HG03025 (cell line): ENCODE data around the gene ZDHHC19.
"Not testable (repeated sequence)": the region's sequence is repeated elsewhere in the genome, so short reads cannot be mapped to it uniquely, and the experiment has no call there.

Experiments
- ATAC-seq: cut with Tn5 transposase; IDR thresholded peaks from one replicate; pipeline ENCODE4 v1.9.1; 2021; ENCODE audit warnings: mild to moderate bottlenecking, moderate library complexity; ENCODE audit not compliant: unreplicated experiment, low FRiP score

ZDHHC19 gene, protein sequence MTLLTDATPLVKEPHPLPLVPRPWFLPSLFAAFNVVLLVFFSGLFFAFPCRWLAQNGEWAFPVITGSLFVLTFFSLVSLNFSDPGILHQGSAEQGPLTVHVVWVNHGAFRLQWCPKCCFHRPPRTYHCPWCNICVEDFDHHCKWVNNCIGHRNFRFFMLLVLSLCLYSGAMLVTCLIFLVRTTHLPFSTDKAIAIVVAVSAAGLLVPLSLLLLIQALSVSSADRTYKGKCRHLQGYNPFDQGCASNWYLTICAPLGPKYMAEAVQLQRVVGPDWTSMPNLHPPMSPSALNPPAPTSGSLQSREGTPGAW

DNA sequence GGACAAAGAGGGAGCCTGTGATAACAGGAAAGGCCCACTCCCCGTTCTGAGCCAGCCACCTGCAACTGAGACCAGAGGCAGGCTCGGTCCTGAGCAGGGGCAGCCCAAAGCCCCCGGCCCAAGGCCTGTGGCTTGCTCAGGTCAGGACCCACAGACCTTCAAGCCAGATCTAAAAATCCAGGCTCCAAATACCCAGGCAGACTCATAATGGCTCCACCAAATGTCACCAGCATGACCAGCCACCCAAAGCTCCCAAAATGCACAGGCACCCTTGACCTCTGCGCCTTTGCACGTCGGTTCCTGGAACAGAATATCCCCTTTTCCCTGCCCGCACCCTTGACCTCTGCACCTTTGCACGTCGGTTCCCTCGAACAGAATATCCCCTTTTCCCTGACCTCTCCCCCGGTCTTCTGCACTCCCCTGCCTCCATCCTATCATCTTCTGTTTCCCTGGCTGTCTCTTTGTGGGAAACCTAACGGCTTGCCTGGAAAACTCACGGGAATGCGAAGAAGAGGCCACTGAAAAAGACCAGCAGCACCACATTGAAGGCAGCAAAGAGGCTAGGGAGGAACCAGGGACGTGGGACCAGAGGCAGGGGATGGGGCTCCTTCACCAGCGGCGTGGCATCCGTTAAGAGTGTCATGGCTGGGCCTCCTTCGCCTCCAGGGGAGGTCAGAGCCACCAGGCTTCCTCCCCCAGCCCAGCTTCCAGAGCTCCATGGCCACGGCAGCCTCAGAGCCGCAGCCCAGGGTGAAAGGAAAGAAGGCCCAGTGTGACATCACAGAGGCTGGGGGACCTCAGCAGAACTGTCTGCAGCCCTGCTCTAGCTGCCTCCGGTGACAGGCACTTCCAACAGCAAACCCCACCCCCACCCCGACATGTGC is at the start of gene ZDHHC19:
TSS of gene ZDHHC19 (minus strand) at position 728 of the 884 bp plus-strand sequence. CDS start at position 643, 85 bp downstream.
- ATAC-seq, result no peak

DNA sequence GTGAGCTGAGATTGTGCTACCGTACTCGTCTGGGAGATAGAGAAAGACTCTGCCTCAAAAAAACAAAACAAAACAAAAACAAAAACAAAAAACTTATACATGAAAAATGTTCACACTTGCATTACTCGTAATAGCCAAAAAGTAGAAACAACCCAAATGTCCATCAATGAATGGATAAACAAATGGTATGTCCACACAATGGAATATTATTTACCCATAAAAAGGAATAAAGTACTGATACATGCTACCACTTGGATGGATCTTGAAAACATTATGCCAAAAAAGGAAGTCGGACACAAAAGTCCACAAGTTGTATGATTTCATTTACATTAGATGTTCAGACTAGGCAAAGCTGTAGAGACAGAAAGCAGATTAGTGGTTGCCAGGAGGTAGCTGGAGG is 49.6 kb upstream of the ZDHHC19 start:
- no peak for ATAC-seq

DNA sequence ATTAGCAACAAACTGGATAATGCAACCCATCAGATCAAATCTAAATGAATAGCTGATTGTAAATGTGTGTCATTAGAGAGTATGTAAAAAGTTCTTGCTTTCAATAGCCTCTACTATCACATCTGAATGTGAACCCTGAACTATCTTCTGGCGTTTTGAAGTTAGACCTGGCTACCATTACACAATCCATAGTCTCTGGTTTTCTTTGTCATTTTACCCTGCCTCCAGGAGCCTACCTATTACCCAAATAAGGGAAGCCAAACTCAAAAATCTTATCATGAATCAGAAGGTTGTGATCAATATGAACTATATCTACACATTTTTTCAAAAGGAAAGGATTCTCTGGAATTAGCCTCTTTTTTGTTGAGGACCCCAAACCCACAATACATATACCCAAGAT is 44.6 kb upstream of the ZDHHC19 start:
- no peak for ATAC-seq

DNA sequence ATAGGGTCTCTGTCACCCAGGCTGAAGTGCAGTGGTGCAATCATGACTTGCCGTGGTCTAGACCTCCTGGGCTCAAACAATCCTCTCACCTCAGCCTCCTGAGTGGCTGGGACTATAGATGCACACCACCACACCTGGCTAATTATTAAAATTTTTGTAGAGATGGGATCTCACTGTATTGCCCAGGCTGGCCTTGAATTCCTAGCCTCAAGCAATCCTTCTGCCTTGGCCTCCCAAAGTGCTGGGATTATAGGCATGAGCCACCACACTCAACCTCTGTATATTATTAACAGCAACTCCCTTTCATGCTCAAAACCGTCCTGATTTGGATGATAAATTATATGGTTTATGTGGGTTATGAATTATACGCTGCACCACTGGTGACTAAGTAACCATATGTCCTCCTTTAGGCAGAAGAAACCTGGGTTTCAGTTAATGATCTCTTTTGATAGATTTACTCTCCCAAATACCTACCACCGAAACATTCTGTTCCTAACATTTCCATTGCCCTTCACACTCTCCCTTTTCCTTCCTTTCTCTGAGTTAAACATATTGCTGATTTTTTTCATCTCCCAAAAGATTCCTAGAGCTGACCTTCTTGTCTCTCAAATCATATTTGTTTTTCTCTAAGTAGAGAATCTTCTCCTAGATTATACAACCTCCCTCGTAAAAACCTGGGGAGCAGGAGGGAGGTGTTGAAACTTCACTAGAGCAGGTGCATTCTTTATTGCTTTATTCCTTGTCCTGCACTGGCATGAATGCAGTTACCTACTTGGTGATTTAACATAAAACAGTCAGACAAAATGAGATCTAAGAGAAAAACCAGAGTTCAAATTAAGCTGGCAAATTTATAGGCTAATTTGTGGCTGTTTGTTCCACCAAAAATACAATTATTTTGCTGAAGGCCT is 43.4 kb upstream of the ZDHHC19 start:
- ATAC-seq, result no peak

DNA sequence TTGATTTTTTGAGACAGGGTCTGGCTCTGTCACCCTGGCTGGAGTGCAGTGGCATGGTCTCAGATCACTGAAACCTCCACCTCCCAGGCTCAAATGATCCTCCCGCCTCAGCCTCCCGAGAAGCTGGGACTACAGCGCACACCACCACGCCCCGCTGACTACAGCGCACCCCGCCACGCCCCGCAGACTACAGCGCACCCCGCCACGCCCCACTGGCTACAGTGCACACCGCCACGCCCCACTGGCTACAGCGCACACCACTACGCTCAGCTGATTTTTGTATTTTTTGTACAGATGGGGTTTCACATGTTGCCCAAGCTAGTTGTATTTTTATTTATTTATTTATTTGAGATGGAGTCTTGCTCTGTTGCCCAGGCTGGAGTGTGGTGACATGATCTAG is 40.7 kb upstream of the ZDHHC19 start:
- no peak for ATAC-seq

DNA sequence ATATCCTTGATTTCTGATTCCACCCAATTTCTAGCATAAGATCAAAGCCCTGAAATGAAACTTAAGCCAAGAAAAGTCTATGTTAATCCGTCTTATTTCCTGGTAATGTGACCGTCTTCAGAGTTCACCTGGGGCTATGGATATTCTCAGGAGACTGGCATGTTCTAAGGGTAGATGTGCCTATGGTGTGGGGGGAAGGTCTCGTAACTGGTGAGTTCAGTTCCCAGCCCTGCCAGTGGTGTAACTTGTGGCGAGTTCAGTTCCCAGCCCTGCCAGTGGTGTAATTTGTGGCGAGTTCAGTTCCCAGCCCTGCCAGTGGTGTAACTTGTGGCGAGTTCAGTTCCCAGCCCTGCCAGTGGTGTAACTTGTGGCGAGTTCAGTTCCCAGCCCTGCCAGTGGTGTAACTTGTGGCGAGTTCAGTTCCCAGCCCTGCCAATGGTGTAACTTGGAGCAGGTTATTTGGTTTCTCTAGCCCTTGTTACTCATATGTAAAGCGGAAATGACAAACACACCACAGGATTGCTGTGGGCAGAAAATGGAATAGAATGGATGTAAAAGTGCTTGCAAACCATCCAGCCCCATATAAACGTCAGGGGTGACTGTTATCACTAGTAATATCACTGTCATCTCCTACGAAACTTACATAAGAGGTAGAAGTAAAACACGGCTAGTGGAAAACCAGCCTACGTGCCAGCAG is 35.6 kb upstream of the ZDHHC19 start:
- no peak for ATAC-seq

DNA sequence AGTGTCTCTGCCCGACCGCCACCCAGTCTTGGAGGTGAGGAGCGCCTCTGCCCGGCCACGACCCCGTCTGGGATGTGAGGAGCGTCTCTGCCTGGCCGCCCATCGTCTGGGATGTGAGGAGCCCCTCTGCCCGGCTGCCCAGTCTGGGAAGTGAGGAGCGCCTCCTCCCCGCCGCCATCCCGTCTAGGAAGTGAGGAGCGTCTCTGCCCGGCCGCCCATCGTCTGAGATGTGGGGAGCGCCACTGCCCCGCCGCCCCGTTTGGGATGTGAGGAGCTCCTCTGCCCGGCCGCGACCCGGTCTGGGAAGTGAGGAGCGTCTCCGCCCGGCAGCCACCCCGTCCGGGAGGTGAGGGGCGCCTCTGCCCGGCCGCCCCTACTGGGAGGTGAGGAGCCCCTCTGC is 33.0 kb upstream of the ZDHHC19 start:
- ATAC-seq, result not testable (repeated sequence)

DNA sequence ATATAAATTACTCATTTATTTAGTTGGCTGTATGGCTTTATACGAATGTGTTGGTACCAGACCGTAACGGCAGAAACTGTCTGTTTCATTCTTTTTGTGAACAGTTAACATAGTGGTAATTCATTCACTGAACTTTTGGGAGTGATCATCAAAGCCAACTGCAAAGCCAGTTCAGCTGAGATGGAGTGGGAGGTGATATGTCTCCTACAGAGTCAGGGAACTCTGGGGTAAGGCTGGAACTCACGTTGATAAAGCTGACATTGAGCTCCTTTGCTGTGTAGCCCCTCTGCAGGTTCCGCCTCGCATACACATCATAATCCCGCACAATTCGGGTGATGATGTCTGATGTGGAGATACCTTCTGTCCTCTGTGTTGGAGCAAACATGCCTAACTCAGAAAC is 30.5 kb upstream of the ZDHHC19 start:
- ATAC-seq, result no peak

DNA sequence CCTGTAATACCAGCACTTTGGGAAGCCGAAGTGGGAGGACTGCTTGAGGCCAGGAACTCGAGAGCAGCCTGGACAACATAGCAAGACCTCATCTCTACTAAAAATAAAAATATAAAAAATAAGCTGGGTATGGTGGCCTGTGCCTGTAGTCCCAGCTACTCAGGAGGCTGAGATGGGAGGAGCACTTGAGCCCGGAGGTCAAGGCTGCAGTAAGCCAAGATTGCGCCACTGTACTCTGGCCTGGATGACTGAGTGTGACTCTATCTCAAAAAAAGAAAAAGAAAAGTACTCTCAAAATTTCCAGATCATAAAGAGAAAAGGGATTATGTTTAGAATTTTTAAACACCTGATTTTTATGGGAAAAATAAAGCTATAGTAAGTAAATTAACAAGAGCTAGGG is 29.2 kb upstream of the ZDHHC19 start:
- no peak for ATAC-seq

DNA sequence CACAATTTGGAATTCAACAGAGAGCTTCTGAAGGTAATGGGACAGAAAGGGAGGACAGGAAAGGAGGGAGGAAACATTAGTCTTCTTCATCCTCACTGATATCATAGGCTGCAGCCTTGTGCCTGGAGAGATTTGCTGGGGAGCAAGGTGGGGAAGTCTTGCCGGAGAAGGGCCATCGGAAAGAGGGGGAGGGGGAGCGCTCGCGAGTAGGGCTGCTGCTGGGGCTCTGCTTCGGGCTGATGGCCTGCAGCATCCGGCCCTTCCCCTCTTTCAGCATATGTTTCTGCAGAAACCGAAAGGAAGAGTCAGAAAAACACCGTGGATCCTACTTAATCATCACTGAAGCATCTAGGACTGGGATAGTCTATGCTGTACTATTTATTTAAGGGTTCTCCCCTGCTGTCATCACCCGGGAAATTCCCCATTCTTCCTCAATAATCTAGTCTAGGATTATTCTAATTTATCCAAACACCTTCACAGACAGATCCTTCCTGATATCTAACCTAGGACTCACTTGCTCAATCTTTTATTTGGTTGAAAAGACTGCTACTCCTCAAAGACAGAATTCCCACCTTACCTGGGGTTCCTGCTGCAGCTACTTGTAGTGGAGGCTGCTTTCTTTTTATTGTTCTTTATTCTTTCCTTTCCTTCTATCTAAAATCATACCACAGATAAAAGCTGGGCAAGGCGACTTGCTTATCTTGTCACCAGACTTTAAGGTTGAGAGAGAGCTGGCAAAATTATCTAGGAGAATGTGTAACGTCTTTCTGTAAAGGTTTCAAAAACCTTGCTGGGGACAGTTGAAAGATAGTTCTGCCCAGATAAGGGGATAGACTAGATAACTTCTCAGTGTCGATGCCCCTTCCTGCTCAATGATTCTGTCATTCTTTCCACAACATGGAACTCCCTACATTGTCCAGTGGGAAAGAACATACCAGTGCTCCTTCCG is 27.7 kb upstream of the ZDHHC19 start:
- ATAC-seq, result no peak

DNA sequence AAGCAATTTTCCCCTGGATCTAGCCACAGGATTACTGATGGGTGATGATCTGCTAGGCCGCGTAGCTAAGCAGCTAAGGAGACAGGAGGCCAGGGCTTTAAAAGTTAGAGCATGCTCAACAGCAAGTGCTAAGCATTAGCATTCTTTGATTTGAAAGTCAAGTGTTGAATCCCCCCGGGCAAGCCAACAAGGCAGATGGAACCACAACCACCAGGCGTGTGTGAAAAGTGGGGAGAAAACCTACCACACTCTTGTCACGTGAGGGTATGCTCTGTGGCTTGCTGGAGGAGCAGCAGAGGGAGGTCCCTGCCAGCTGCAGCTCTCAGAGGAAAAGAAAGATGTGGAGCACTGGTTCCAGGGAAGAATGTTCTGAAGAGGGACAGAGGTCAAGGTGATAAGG is 26.0 kb upstream of the ZDHHC19 start:
- no peak for ATAC-seq

DNA sequence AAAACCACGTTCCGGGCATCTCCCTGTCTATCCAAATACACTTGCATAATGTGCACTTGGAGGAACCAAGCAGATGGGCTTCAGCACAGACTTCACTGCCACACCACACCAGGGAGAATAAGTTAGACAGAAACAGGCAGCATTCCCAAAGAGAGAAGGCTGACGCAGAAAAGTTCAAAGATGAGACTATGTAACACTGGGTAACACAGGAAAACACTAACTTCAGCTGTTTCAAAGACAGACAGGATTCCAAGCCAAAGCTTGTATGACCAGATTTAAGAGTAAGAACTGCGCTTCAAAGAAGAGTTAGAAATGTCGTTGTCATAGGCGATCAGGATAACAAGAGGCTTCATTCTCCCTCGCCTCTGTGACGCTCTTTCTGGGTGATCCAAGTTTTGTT is 25.0 kb upstream of the ZDHHC19 start:
- ATAC-seq, result no peak

DNA sequence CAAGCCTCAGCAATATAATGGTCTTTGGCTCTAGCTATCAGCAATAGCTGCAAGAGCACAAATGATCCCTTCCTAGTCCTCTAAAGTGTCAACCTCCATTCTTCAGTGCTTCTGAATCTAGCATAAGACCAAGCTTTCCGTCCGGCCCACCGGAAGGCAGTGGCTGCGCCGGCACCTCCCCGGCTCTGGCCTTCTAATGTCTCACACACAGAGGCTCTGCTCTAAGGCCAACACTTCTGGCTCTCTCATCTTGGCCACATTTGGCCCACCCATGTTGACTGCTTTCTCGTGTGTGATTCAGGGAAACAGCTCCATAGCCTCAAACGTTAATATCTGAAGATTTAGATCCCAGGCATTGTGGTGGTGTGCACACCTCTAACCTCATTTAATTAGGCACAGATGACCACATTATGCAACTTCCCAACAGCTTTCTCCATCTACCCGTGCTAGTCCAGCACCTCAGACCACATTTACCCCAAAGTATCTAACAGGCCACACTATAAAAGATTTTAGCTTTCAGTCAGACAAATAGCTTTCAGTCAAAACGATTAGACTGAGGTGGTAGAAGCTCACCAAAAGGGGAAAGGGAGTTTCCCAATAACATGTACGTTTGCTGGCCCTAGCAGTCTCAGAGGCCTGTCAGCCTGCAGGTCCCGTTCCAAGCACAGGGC is 24.4 kb upstream of the ZDHHC19 start:
- ATAC-seq, result no peak

DNA sequence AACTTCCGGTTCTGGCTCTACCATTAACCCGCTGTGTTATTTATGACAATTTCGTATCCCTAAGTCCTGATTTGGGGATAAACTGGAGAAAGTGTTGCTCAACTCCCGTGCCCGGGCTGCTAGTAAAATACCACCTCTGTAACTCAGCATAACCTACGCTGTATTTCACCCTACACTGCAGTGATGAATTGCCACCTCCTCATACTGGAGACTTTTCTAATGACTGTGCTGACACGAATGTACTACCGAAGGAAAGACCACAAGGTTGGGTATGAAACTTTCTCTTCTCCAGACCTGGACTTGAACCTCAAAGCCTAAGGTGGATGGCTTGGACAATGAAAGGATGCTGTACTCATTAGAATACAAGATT is 21.7 kb upstream of the ZDHHC19 start:
- ATAC-seq, result no peak

DNA sequence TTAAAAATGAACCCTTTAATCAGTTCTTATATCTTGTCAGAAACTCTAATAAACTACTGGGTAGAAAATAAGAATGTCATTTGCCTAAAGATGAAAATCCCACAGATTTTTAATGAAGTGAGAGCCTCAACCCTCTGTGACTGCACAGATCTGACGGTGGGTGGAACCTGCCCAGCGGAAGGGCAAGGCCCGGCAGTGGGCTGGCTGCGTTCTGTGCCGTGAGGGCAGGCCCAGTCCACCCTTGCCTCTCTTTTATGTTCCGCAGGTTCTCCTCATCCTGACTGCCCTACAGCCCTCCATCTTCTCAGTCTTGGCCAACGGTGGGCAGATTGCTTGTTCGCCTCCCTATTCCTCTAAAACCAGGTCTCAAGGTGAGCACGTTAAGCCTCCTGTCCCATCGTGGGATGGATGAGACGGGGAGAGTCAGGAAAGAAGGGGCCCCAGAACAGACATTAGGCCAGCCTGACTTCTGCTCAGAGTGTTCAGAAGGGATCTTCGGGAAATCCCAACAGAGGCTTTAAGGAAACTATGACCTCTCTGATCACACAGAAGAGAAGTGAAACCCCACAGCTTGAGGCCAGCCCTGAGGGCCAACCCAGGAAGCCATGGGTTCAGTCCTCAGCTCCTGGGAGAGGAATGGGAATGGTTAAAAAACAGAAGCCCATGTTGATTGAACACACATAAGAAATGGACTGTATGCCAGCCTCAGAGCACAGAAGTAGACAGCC is 21.1 kb upstream of the ZDHHC19 start:
- no peak for ATAC-seq

DNA sequence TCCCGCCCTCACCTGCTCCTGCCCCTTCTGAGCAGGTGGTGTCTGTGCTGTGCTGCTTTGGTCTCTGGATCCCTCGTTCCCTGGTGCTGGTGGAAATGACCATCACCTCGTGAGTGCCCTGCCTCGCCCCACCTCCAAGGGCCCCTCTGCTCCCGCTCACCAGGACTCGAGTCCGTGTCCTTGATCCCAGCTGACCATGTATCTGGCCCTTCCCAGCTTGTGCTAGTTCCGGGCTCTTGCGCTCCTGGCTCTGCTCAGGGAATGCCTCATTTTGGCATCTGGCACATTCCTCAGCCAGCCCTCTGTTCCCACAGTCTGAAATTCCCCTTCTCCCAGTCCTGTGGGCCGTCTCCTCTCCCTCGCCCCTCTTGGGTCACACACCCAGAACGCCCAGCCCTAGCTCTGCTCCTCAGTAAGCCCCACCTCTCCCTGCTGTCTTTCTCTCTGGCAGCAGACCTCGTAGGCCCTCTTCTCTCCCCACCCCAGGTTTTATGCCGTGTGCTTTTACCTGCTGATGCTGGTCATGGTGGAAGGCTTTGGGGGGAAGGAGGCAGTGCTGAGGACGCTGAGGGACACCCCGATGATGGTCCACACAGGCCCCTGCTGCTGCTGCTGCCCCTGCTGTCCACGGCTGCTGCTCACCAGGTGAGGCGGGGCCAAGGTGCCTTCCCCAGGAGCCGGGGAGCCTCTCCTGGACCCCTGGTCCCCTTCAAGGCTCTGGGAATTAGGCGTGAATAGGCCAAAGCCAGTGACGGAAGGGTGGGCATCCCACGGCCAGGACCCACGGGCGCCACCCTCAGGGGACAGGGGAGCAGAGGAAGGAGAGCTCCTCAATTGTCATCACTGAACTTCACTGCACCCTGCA is 16.7 kb upstream of the ZDHHC19 start:
- no peak for ATAC-seq

DNA sequence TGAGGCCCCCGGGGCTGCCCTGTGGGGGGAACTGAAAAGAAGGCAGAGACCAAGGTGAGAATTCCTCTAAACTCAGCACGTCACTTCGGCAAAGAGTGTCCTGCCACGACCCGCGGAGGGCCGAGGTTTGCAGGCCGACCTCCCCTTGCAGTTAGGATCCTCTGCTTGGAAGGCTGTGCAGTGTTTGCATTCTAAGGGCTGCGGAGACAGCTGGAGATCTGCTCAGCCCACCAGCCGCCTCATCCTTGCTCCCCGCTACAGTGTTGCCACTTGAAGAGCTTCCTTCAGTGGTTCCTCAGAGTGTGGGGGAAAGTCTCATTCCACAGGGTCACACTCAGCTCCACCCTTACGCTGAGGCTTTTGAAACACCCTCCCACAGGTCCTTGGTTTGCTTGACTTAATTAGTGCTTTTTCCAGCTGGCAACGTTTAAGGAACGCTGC is 15.9 kb upstream of the ZDHHC19 start:
- ATAC-seq, result no peak
